HUDEP-2 (cell line): ENCODE data around the gene FUT4.
"Not testable (repeated sequence)": the region's sequence is repeated elsewhere in the genome, so short reads cannot be mapped to it uniquely, and the experiment has no call there.

Experiments used
- DNase-seq, 76 experiments: peaks; one replicate each; lab custom pipeline; 2025; ENCODE audit not compliant: unreplicated experiment in 76 of 76; lab: John Stamatoyannopoulos, UW

The FUT4 gene

DNA sequence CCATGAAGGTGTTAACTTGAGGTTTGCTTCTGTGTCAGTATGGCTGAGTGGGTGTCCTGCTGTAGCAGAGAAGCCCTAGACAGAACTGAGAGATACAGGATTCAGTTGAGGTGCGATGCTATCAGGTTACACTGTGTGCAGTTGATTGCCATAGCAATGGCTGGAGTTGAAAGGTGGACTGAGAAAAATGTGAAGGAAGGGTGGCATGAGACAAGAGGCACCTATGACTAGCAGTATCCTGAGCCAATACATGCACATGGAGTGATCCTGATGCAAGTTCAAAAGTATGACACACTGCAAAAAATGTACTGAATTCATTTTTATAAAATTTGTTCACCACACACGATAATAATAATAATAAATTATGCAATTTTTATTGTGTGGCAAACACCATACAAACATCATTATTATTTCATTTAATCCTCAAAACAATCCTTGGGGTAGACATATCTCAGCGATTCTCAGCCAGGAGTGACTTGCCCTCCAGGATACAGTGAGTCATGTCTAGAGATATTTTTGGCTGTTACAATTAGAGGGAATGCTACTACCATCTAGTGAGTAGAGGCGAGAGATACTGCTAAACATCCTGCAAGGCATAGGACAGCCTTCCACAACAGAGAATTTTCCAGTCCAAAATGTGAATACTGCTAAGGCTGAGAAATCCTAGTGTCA, 19.6 kb downstream of the FUT4 start:
- DNase-seq, result no peak

DNA sequence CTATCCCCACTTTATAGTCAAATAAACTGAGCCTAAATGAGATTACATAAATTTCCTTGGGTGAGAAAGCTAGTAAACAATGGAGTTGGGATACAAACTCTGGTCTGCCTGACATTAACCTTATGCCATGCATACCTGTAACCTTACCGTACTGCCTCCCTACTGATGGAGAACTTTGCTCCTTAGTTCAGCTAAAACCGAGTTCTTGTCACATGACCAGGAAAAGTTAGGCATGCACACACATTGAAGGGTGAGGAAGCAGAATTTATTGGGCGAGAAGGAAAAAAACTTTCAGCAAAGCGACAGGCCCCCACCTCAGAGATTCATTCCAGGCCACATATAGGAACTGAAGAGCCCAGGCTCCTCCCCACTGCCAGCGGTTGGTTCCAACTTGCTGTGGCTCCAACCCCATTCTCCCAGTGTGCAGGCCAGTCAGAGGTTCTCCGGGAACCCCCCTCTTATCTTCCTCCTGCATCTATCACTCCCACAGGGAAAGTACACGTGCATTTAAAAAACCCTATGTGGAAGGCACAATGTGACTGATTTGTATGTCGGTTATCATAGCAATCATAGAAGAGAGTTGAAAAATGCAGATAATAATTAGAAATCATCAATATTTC, 20.2 kb downstream of the FUT4 start:
- no peak for DNase-seq

- DNase-seq, result no peak
Measured at GRCh38 chr11:94567181-94567670, 23.5 kb downstream of the FUT4 start, which contains the start of gene PIWIL4. PIWIL4 (plus strand) TSS chr11:94567368; CDS start chr11:94567519, 151 bp downstream.

DNA sequence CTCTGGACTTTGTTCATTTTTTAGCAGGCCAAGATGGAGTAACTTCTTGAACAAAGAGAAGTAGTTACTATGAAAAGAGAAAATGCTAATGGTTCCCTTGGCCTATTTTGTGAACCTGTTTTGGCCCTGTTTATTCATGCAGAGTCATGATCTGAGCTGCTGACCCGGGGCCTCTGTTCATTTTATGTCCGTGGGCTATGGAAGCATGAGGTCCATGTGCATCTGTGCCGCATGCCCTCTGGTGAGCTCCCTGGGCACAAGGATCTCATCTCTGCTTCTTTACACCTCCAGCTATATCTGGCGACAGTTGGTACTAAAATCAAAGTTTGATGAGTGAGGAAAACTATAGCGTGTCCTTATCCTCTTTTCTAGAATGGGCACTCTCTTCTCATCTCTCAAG, 24.5 kb downstream of the FUT4 start:
- DNase-seq, result no peak

GRCh38 chr11:94568717-94569116, 25.0 kb downstream of the FUT4 start:
- DNase-seq, result no peak

DNA sequence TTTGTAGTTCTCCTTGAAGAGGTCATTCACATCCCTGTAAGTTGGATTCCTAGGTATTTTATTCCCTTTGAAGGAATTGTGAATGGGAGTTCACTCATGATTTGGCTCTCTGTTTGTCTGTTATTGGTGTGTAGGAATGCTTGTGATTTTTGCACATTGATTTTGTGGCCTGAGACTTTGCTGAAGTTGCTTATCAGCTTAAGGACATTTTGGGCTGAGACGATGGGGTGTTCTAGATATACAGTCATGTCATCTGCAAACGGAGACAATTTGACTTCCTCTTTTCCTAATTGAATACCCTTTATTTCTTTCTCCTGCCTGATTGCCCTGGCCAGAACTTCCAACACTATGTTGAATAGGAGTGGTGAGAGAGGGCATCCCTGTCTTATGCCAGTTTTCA, 29.3 kb downstream of the FUT4 start:
- DNase-seq, result not testable (repeated sequence)

- DNase-seq, result no peak
Measured at GRCh38 chr11:94574193-94574961, 30.7 kb downstream of the FUT4 start.

DNA sequence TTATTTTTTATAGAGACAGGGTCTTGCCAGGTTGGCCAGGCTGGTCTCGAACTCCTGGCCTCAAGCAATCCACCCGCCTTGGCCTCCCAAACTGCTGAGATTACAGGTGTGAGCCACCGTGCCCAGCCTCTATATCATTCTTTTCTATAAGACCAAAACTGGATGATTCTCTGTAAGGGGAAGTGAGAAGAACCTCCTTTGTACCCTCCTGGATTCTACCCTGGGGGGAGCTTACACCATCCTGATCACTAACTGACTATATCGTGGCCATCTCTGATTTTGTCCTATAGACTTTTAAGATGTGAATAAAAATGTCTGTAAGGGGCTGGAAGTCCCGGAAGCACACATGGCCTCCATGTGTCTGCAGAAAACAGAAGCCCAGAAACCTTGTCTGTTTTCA, 32.6 kb downstream of the FUT4 start:
- no peak for DNase-seq

DNA sequence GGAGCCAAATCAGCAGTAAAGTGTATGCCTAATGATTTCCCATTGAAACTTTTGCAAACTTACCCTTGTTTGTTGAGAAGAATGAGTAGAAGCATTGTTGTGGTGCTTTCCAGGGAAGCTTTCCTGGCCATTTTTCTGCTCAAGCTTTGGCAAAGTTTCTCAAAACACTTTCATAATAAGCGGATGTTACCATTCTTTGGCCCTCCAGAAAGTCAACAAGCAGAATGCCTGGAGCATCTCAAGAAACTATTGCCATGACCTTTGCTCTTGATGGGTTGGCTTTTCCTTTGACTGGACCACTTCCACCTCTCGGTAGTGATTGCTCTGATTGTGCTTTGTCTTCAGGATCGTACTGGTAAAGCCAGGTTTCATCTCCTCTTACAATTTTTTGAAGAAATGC, 34.1 kb downstream of the FUT4 start:
- DNase-seq, result no peak

DNA sequence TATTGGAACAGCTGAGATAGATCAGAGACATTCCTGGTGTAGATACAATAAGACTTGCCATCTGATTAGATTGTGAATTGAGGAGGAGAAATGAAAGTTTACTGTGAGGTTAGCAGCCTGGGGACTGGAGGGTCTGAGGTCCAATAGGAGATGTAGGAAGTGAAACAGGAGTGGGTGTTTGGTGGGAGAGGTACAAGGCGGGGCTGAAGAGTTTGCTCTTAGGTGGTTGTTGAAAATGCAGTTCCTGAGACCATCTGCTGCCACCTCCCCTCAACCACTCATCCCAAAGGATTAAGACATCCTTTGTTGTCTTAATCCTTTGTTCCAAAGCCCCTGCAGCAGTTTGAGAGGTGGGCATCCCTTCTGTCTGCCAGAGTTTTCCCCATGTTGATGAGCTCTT, 38.2 kb downstream of the FUT4 start:
- no peak for DNase-seq

DNA sequence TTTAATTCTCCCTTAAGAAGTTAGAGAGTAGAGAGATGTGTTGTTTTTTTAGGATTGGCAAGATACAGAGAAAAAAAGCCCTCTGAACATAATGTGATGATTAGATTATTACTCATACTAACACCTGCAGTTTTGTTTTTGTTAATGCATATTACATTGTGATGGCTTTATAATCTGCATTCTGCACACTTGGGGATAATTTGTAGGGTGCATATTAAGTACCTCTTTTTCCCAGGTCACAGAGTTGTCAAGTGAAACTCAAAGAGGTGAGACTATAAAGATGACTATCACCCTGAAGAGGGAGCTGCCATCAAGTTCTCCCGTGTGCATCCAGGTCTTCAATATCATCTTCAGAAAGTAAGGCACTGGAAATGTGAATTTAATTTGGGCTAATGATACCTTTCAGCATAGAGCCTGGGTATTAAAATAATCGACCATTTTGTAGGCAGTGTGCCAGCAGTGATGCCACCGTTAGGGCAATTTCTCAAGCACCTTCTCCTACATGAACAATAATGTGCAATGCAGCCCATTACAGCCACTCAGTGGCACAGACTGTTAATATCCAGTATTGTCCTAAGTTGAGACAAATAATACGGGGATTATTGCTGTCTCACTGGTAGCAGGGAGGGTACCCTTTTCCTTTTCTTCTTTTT, 39.6 kb downstream of the FUT4 start:
- DNase-seq, result no peak

GRCh38 chr11:94583866-94584500, 40.3 kb downstream of the FUT4 start:
- DNase-seq, result no peak

DNA sequence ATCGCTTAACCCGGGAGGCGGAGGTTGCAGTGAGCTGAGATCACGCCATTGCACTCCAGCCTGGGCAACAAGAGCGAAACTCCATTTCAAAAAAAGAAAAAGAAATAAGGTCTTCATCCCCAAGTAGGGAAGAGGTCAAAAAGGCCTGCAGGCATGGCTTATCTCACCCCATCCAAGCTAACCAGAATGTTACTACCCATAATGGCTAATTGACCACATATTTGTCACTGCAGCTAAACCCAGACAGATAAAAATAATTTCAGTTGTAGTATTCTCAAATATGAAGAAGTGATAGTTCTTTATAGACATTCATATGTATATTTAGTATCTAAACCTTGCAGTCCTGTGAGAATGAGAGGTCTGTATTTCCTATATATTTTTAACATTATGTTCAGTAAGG, 41.3 kb downstream of the FUT4 start:
- DNase-seq, result no peak

- DNase-seq, result no peak
Measured at GRCh38 chr11:94585399-94585798, 41.7 kb downstream of the FUT4 start.

GRCh38 chr11:94586546-94586945, 42.8 kb downstream of the FUT4 start:
- DNase-seq, result no peak

GRCh38 chr11:94586978-94587377, 43.3 kb downstream of the FUT4 start:
- DNase-seq, result no peak

DNA sequence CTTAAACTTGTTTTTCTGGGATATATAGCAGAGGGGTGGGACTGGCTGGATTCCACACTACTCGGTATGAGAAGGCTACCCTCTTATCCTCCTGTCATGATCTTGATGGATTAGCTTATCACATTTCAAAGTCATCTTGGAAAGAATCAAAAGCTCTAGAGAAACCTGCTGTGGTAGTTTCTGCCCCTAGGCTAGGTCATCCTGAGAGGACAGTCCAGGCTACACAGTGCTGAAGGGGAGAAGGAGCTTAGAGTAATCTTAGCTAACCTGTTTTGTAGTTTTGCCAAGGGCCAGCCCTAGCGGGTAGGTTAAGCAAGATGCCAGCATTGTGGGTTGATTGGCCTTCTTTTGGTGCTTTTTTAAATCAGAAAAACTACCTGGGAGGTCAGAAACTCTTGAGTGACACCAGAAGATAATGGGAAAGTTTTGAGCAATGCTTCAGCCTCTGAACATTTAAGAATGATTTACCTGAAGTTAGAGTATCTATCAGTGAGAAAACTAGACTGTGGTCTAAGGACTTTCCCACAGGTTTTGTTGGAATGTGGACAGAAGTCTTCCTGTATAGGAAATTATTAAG, 44.7 kb downstream of the FUT4 start:
- no peak for DNase-seq

- no peak for DNase-seq
Measured at GRCh38 chr11:94590352-94591041, 46.8 kb downstream of the FUT4 start.

DNA sequence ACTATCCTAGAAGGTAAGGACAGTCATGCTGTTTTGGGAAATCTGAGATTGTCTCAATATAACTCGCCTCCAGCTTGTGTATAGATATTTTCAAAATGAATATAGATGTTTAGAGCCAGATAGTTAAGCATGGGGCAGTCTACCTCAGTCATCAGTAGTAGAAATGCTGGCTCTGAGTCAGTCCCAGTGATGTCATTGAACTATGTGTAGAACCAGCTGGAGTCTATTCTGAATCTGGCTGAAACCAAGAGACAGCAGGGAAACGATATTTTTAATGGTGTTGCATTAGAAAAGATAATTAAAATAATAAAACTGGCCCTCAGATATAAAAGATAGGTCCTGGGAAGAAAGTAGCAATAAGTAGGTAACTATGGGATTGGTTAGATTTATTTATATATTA, 49.3 kb downstream of the FUT4 start:
- no peak for DNase-seq

DNA sequence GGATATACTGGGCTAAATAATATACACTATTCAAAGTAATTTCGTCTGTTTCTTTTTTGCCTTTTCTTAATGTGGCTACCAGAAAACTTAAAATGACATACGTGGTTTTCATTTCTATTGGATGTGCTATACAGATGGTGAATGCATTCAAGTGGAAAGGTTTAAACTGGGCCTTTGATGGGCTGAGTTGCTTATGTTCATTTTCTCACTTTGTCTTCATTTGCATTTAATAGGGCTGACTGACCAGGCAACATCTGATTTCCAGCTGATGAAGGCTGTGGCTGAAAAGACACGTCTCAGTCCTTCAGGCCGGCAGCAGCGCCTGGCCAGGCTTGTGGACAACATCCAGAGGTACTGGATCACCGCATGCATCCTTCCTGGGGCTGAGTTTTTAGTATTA, 51.4 kb downstream of the FUT4 start:
- DNase-seq, result no peak
